K562 (cell line): Measurements from ENCODE around the gene LIPE. TPM values are rescaled to one million over a fixed set of nuclear protein-coding genes. Genes with fewer than 3 reads are reported as not detected.

ENCODE experiments used
- ERF ChIP-seq: fragments of 450-650 bp; formaldehyde crosslinking; IDR thresholded peaks from 2 replicates; pipeline ENCODE4 v1.4.0; 2020; ENCODE audit warnings: mild to moderate bottlenecking, mixed read lengths
- MEF2D ChIP-seq: conservative IDR thresholded peaks from 2 replicates; pipeline ENCODE4 v1.6.1; 2016; ENCODE audit warnings: low read depth, missing genetic modification characterization, missing compliant biosample characterization
- NRF1 ChIP-seq, 2 experiments: fragments of 450-650 bp; IDR thresholded peaks in 1 of 2; conservative IDR thresholded peaks in 1 of 2; 2 replicates each; pipeline ENCODE4 v1.6.1; 2014; ENCODE audit warnings: mild to moderate bottlenecking in 2 of 2
- RB1 ChIP-seq: fragments of 450-650 bp; IDR thresholded peaks from 2 replicates; pipeline ENCODE4 v1.6.1; 2017; ENCODE audit warnings: low read depth, mild to moderate bottlenecking
- RBFOX2 ChIP-seq: fragments of 200-400 bp; formaldehyde crosslinking; IDR thresholded peaks from 2 replicates; pipeline ENCODE4 v1.6.1; 2017; ENCODE audit warnings: low read depth, mild to moderate bottlenecking, low read length, moderate library complexity
- ZBTB17 ChIP-seq: fragments of 450-650 bp; formaldehyde crosslinking; IDR thresholded peaks from 2 replicates; pipeline ENCODE4 v1.4.0; 2020; ENCODE audit warnings: mild to moderate bottlenecking
- ZBTB33 ChIP-seq: sonication (generic); formaldehyde crosslinking; IDR thresholded peaks from 2 replicates; pipeline ENCODE4 v1.8.1; 2023; ENCODE audit warnings: mild to moderate bottlenecking, missing genetic modification reagents
- ZNF407 ChIP-seq: fragments of 450-650 bp; IDR thresholded peaks from 2 replicates; pipeline ENCODE4 v1.6.1; 2016; ENCODE audit warnings: low read depth
- ZNF766 ChIP-seq: fragments of 200-800 bp; sonication (Bioruptor generic); conservative IDR thresholded peaks from 2 replicates; pipeline ENCODE4 v1.6.1; 2016; ENCODE audit warnings: missing genetic modification characterization, missing compliant biosample characterization
- polyA plus RNA-seq, 8 experiments: library from polyadenylated mRNA; depleted of rRNA in 4 of 8; stranded (reverse) in 5 of 8; unstranded in 3 of 8; fragments of >200 nt; fragmentation: Nextera tagmentation in 2 of 8; fragmentation: Illumina TruSeq in 1 of 8; extraction: Ambion mirVana in 2 of 8; extraction: Trizol in 1 of 8; gene quantifications; 2 replicates each; pipeline versions ENCODE4 v1.2.1 to v1.2.3, GENCODE V29; 2011 to 2014; ENCODE audit warnings: inconsistent platforms in 1 of 8, missing spikeins in 1 of 8
- total RNA-seq, 7 experiments: library from RNA; depleted of rRNA in 6 of 7; stranded (reverse); fragments of >200 nt in 6 of 7; fragmentation: Illumina TruSeq in 2 of 7; extraction: Trizol in 2 of 7; gene quantifications; 2 replicates each; pipeline versions ENCODE4 v1.2.1 to v1.2.3, GENCODE V29; 2011 to 2021; ENCODE audit warnings: low replicate concordance in 1 of 7
- TF ChIP-seq, protein P1 (sequence below): fragments of 200-400 bp; formaldehyde crosslinking; IDR thresholded peaks from 2 replicates; pipeline ENCODE4 v1.6.1; 2017; ENCODE audit warnings: mild to moderate bottlenecking, low read depth, low read length, moderate library complexity
- TF ChIP-seq, protein P2 (sequence below): fragments of 450-650 bp; IDR thresholded peaks from 2 replicates; pipeline ENCODE4 v1.6.1; 2016; ENCODE audit warnings: antibody characterized with exemption

LIPE gene
- total and polyA plus RNA-seq, 9 of the 15 experiments (the other 6 are each of a cell fraction or from before 2014, with no cell fraction given) = 0.22 TPM; not detected in 8

DNA sequence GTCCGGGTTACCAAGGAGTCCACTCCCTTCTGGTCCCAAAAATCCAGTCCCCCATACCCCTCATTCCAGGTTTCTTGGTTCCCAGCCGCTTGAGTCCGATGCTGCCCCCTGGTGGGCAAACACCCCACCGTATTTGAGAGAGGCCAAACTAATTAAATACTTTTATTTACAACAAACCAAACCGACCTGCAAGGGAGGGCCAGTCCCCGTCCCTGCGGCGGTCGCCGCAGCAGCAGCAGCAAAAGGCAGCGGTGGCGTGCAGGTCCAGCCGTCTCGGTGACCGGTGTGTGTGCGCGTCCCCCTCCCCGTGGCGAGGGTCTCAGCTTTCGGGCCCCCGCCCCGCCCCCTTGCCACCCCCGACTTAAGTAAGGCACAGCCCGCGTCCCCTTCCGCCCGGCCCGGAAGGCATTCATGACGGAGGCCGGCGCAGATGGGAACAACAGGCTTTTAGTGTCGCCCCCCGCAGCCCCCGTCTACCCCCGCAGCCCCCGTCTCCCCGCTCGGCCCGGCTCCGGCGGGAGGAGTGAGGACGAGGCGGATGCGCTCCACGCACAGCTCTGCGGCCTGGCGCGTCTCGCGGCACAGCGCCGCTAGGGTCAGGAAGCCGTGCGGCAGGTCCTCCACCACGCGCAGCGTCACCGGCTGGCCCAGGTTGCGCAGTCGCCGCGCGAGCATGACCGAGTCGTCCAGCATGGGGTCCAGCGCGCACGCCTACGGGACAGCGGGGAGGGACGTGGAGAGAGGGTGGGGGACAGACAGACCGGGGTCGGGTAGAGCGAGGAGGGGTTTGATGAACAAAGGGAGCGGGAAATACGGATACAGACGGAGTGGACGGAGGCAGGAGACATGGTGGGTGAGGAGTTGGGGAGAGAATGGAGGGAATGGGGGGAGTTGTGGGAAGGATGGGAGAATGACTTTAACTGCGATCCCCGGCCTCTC, 25.6 kb downstream of the LIPE start (continued):
- TF ChIP-seq, protein P1, sequence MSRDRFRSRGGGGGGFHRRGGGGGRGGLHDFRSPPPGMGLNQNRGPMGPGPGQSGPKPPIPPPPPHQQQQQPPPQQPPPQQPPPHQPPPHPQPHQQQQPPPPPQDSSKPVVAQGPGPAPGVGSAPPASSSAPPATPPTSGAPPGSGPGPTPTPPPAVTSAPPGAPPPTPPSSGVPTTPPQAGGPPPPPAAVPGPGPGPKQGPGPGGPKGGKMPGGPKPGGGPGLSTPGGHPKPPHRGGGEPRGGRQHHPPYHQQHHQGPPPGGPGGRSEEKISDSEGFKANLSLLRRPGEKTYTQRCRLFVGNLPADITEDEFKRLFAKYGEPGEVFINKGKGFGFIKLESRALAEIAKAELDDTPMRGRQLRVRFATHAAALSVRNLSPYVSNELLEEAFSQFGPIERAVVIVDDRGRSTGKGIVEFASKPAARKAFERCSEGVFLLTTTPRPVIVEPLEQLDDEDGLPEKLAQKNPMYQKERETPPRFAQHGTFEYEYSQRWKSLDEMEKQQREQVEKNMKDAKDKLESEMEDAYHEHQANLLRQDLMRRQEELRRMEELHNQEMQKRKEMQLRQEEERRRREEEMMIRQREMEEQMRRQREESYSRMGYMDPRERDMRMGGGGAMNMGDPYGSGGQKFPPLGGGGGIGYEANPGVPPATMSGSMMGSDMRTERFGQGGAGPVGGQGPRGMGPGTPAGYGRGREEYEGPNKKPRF = no peak
- TF ChIP-seq RBFOX2 (0 out of 2 replicates have a peak, but pooled peaks have one; percentile 24), ZNF766 (CRISPR knock-in tag) (no peak), MEF2D (tag) (no peak), ZBTB17 (CRISPR knock-in tag) (0 out of 2 replicates have a peak, but pooled peaks have one; percentile 28), ZBTB33 (CRISPR knock-in tag) (peak; percentile 44; the same call in 1 of the 2 replicates), NRF1 (conservative IDR thresholded peaks at IDR 0.05 in 1 of 2, IDR thresholded peaks at IDR 0.05 in 1 of 2) (peak; percentile 84 to 87), RB1 (no peak), ERF (0 out of 2 replicates have a peak, but pooled peaks have one; percentile 20), ZNF407 (no peak)
- TF ChIP-seq, protein P2, sequence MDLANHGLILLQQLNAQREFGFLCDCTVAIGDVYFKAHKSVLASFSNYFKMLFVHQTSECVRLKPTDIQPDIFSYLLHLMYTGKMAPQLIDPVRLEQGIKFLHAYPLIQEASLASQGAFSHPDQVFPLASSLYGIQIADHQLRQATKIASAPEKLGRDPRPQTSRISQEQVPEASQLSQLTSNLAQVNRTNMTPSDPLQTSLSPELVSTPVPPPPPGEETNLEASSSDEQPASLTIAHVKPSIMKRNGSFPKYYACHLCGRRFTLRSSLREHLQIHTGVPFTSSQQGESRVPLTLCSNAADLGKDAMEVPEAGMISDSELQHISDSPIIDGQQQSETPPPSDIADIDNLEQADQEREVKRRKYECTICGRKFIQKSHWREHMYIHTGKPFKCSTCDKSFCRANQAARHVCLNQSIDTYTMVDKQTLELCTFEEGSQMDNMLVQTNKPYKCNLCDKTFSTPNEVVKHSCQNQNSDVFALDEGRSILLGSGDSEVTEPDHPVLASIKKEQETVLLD = no peak
